ENCODE measurements around the gene TRIM72.

GRCh38 chr16:31168848-31169247 lies 45.1 kb upstream of the TRIM72 start:
- TF ChIP-seq CTCF (conservative IDR thresholded peaks at IDR 0.05) (no peak), EZH2 (IDR thresholded peaks at IDR 0.05; ENCODE audit: low read depth) (no peak)
